HepG2 (cell line): ENCODE data around the gene SYNGR2. TPM values are rescaled to one million over a fixed set of nuclear protein-coding genes. Genes with fewer than 3 reads are reported as not detected.

Experiments
- DR1 ChIP-seq: sonication (generic); formaldehyde crosslinking; IDR thresholded peaks from 2 replicates; pipeline ENCODE4 v1.8.0; 2021; ENCODE audit warnings: mild to moderate bottlenecking, missing genetic modification reagents, inconsistent platforms
- FOXK1 ChIP-seq: sonication (generic); formaldehyde crosslinking; IDR thresholded peaks from 2 replicates; pipeline ENCODE4 v1.4.0; 2020; ENCODE audit warnings: low read depth, missing genetic modification reagents, borderline replicate concordance
- FOXM1 ChIP-seq: sonication (generic); formaldehyde crosslinking; IDR thresholded peaks from 2 replicates; pipeline ENCODE4 v1.5.0; 2020; ENCODE audit warnings: missing genetic modification reagents
- KLF11 ChIP-seq: IDR thresholded peaks from 2 replicates; pipeline ENCODE4 v1.6.1; 2016; ENCODE audit warnings: missing compliant biosample characterization
- RBM22 ChIP-seq: fragments of 200-400 bp; formaldehyde crosslinking; optimal IDR thresholded peaks from 2 replicates; pipeline ENCODE3; 2017; ENCODE audit warnings: mild to moderate bottlenecking, low read length, moderate library complexity
- RFXAP ChIP-seq: sonication (generic); formaldehyde crosslinking; IDR thresholded peaks from 2 replicates; pipeline ENCODE4 v1.4.0; 2020; ENCODE audit warnings: missing genetic modification reagents, borderline replicate concordance
- SMAD3 ChIP-seq: sonication (generic); formaldehyde crosslinking; IDR thresholded peaks from 2 replicates; pipeline ENCODE4 v1.4.0; 2020; ENCODE audit warnings: missing genetic modification reagents
- SP140L ChIP-seq: sonication (generic); formaldehyde crosslinking; IDR thresholded peaks from 2 replicates; pipeline ENCODE4 v1.4.0; 2020; ENCODE audit warnings: missing genetic modification reagents, borderline replicate concordance
- TP53 ChIP-seq: sonication (generic); formaldehyde crosslinking; conservative IDR thresholded peaks from 2 replicates; pipeline ENCODE4 v1.4.0; 2020; ENCODE audit warnings: missing genetic modification reagents
- ZNF230 ChIP-seq: sonication (generic); formaldehyde crosslinking; IDR thresholded peaks from 2 replicates; pipeline ENCODE4 v1.4.0; 2020; ENCODE audit warnings: mild to moderate bottlenecking, missing genetic modification reagents
- polyA plus RNA-seq, 8 experiments: library from polyadenylated mRNA; depleted of rRNA in 3 of 8; stranded (reverse) in 7 of 8; unstranded in 1 of 8; fragments of >200 nt; fragmentation: Illumina TruSeq in 4 of 8; extraction: Trizol in 4 of 8; gene quantifications; 2 replicates each; pipeline versions ENCODE4 v1.2.1 to v1.2.3, GENCODE V29; 2011 to 2016; ENCODE audit warnings: low read depth in 4 of 8, missing spikeins in 1 of 8, mixed read lengths in 1 of 8; ENCODE audit not compliant: insufficient read depth in 1 of 8
- total RNA-seq, 5 experiments: library from RNA; depleted of rRNA; stranded (reverse); fragments of >200 nt; fragmentation: Illumina TruSeq; extraction: Trizol; gene quantifications; 2 replicates each; pipeline ENCODE4 v1.2.3, GENCODE V29; 2016; ENCODE audit warnings: low read depth in 1 of 5
- TF ChIP-seq, protein P1 (sequence below): sonication (generic); formaldehyde crosslinking; IDR thresholded peaks from 2 replicates; pipeline ENCODE4 v1.5.0; 2020; ENCODE audit warnings: mild to moderate bottlenecking, missing genetic modification reagents, borderline replicate concordance
- TF ChIP-seq, protein P2 (sequence below): sonication (generic); formaldehyde crosslinking; IDR thresholded peaks from 2 replicates; pipeline ENCODE4 v1.4.0; 2020; ENCODE audit warnings: missing genetic modification reagents, borderline replicate concordance
- TF ChIP-seq, protein P3 (sequence below): sonication (generic); formaldehyde crosslinking; IDR thresholded peaks from 2 replicates; pipeline ENCODE4 v1.8.1; 2022; ENCODE audit warnings: low read depth, mild to moderate bottlenecking, missing genetic modification reagents
- TF ChIP-seq, protein P4 (sequence below): sonication (generic); formaldehyde crosslinking; conservative IDR thresholded peaks from 2 replicates; pipeline ENCODE4 v1.4.0; 2020; ENCODE audit warnings: mild to moderate bottlenecking, missing genetic modification reagents, moderate library complexity
- TF ChIP-seq, protein P5 (sequence below): IDR thresholded peaks from 2 replicates; pipeline ENCODE4 v1.6.1; 2016; ENCODE audit warnings: missing compliant biosample characterization, missing genetic modification reagents, borderline replicate concordance

The SYNGR2 gene
- total and polyA plus RNA-seq, 2 of the 13 experiments (the other 11 are each of a cell fraction or from before 2014, with no cell fraction given): 46.7 to 170 TPM

DNA sequence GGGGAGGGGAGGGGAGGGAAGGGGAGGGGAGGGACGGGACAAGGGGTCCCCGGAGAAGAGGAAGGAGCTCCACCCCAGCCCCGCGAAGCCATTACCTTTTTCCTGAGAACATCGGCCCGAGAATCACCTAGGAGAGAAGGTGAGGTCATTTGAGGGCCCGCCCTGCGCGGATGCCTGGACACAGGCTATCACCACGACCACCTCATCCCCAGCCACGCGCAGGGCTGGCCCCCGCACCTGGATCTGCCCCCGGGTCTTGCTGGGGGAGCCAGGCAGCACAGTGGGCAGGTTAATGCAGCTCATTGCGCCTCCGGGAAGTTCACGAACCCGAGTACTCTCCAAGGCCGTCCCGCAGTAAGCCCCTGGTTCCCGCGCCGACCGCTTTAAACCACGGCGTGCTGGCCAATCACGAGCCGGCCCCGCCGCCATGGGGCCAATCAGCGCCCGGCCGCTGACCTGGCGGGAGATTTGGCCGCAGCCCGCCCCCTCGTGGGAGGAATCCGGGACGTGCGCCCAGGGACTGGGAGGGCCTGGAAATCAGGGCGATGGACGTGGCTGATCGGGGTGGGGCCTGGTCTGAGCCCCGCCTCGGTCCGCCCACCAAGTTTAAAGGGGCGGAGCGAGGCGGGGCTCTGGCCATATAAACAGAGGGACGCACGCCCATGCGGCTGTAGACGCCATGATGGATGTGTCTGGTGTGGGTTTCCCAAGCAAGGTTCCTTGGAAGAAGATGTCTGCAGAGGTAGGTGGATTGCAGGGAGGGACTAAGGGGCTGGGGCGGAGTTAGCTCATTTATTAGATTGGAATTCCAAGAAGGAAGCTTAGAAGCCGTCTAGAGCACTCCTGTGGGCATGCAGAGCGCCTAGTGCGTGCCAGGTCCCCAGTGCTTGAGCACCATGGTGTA is 18.6 kb downstream of the SYNGR2 start, which contains the start of the genes AFMID and TK1 (continued):
- TF ChIP-seq, protein P1, sequence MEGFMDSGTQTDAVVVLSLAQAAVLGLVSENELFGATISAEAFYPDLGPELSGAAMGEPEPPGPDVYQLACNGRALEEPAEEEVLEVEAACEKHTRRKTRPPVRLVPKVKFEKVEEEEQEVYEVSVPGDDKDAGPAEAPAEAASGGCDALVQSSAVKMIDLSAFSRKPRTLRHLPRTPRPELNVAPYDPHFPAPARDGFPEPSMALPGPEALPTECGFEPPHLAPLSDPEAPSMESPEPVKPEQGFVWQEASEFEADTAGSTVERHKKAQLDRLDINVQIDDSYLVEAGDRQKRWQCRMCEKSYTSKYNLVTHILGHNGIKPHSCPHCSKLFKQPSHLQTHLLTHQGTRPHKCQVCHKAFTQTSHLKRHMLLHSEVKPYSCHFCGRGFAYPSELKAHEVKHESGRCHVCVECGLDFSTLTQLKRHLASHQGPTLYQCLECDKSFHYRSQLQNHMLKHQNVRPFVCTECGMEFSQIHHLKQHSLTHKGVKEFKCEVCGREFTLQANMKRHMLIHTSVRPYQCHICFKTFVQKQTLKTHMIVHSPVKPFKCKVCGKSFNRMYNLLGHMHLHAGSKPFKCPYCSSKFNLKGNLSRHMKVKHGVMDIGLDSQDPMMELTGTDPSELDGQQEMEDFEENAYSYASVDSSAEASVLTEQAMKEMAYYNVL (CRISPR knock-in tag): peak; percentile 74
- TF ChIP-seq, protein P2, sequence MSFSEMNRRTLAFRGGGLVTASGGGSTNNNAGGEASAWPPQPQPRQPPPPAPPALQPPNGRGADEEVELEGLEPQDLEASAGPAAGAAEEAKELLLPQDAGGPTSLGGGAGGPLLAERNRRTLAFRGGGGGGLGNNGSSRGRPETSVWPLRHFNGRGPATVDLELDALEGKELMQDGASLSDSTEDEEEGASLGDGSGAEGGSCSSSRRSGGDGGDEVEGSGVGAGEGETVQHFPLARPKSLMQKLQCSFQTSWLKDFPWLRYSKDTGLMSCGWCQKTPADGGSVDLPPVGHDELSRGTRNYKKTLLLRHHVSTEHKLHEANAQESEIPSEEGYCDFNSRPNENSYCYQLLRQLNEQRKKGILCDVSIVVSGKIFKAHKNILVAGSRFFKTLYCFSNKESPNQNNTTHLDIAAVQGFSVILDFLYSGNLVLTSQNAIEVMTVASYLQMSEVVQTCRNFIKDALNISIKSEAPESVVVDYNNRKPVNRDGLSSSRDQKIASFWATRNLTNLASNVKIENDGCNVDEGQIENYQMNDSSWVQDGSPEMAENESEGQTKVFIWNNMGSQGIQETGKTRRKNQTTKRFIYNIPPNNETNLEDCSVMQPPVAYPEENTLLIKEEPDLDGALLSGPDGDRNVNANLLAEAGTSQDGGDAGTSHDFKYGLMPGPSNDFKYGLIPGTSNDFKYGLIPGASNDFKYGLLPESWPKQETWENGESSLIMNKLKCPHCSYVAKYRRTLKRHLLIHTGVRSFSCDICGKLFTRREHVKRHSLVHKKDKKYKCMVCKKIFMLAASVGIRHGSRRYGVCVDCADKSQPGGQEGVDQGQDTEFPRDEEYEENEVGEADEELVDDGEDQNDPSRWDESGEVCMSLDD: no peak
- peak; percentile 95 for TF ChIP-seq RFXAP
- TF ChIP-seq, protein P3, sequence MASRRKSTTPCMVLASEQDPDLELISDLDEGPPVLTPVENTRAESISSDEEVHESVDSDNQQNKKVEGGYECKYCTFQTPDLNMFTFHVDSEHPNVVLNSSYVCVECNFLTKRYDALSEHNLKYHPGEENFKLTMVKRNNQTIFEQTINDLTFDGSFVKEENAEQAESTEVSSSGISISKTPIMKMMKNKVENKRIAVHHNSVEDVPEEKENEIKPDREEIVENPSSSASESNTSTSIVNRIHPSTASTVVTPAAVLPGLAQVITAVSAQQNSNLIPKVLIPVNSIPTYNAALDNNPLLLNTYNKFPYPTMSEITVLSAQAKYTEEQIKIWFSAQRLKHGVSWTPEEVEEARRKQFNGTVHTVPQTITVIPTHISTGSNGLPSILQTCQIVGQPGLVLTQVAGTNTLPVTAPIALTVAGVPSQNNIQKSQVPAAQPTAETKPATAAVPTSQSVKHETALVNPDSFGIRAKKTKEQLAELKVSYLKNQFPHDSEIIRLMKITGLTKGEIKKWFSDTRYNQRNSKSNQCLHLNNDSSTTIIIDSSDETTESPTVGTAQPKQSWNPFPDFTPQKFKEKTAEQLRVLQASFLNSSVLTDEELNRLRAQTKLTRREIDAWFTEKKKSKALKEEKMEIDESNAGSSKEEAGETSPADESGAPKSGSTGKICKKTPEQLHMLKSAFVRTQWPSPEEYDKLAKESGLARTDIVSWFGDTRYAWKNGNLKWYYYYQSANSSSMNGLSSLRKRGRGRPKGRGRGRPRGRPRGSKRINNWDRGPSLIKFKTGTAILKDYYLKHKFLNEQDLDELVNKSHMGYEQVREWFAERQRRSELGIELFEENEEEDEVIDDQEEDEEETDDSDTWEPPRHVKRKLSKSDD: no peak; the same call in 1 of the 2 replicates
- 0 out of 2 replicates have a peak, but pooled peaks have one; percentile 66 for TF ChIP-seq TP53
- TF ChIP-seq FOXK1 (CRISPR knock-in tag): peak; percentile 64
- TF ChIP-seq SP140L (CRISPR knock-in tag): no peak; the same call in 1 of the 2 replicates
- TF ChIP-seq, protein P4, sequence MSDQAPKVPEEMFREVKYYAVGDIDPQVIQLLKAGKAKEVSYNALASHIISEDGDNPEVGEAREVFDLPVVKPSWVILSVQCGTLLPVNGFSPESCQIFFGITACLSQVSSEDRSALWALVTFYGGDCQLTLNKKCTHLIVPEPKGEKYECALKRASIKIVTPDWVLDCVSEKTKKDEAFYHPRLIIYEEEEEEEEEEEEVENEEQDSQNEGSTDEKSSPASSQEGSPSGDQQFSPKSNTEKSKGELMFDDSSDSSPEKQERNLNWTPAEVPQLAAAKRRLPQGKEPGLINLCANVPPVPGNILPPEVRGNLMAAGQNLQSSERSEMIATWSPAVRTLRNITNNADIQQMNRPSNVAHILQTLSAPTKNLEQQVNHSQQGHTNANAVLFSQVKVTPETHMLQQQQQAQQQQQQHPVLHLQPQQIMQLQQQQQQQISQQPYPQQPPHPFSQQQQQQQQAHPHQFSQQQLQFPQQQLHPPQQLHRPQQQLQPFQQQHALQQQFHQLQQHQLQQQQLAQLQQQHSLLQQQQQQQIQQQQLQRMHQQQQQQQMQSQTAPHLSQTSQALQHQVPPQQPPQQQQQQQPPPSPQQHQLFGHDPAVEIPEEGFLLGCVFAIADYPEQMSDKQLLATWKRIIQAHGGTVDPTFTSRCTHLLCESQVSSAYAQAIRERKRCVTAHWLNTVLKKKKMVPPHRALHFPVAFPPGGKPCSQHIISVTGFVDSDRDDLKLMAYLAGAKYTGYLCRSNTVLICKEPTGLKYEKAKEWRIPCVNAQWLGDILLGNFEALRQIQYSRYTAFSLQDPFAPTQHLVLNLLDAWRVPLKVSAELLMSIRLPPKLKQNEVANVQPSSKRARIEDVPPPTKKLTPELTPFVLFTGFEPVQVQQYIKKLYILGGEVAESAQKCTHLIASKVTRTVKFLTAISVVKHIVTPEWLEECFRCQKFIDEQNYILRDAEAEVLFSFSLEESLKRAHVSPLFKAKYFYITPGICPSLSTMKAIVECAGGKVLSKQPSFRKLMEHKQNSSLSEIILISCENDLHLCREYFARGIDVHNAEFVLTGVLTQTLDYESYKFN (CRISPR knock-in tag): no peak
- TF ChIP-seq FOXM1 (CRISPR knock-in tag): 0 out of 2 replicates have a peak, but pooled peaks have one; percentile 75
- TF ChIP-seq RBM22: no peak
- TF ChIP-seq SMAD3 (CRISPR knock-in tag): no peak
- peak; percentile 94 for TF ChIP-seq ZNF230 (CRISPR knock-in tag)
- TF ChIP-seq, protein P5, sequence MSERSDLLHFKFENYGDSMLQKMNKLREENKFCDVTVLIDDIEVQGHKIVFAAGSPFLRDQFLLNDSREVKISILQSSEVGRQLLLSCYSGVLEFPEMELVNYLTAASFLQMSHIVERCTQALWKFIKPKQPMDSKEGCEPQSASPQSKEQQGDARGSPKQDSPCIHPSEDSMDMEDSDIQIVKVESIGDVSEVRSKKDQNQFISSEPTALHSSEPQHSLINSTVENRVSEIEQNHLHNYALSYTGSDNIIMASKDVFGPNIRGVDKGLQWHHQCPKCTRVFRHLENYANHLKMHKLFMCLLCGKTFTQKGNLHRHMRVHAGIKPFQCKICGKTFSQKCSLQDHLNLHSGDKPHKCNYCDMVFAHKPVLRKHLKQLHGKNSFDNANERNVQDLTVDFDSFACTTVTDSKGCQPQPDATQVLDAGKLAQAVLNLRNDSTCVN: peak; percentile 15; the same call in 1 of the 2 replicates
- TF ChIP-seq KLF11: peak; percentile 94
- peak; percentile 98 for TF ChIP-seq DR1 (CRISPR knock-in tag)
